IgD-negative memory B cell (primary cell): Measurements from ENCODE around the gene OR10C1. TPM values are rescaled to one million over a fixed set of nuclear protein-coding genes. Genes with fewer than 3 reads are reported as not detected.

Experiments used
- H3K27ac Mint-ChIP-seq, 3 donors: one replicate each; pipeline ENCODE4 v1.8.0; 2020 to 2022; ENCODE audit warnings: mild to moderate bottlenecking in 3 of 3, mixed read lengths in 3 of 3, moderate library complexity in 1 of 3
- H3K27me3 Mint-ChIP-seq: one replicate; pipeline ENCODE4 v1.8.0; 2021; ENCODE audit warnings: mixed read lengths
- H3K36me3 Mint-ChIP-seq: one replicate; pipeline ENCODE4 v1.8.0; 2020; ENCODE audit warnings: mild to moderate bottlenecking, mixed read lengths
- H3K4me1 Mint-ChIP-seq, 3 donors: one replicate each; pipeline ENCODE4 v1.8.0; 2020 to 2022; ENCODE audit warnings: mixed read lengths in 3 of 3, mild to moderate bottlenecking in 1 of 3
- H3K4me3 Mint-ChIP-seq, 4 donors: one replicate each; pipeline ENCODE4 v1.8.0; 2020 to 2022; ENCODE audit warnings: mild to moderate bottlenecking in 4 of 4, mixed read lengths in 4 of 4, moderate library complexity in 3 of 4
- H3K9me3 Mint-ChIP-seq, 3 donors: one replicate each; pipeline ENCODE4 v1.8.0; 2020 to 2021; ENCODE audit warnings: mixed read lengths in 3 of 3, mild to moderate bottlenecking in 1 of 3
- polyA plus RNA-seq: library from polyadenylated mRNA; unstranded; fragments of 300-500 nt; fragmentation: Illumina TruSeq; gene quantifications from one replicate; pipeline ENCODE4 v1.2.3, GENCODE V29; 2021

OR10C1 gene
- polyA plus RNA-seq, 1 donor from 2014 or later = not detected

DNA sequence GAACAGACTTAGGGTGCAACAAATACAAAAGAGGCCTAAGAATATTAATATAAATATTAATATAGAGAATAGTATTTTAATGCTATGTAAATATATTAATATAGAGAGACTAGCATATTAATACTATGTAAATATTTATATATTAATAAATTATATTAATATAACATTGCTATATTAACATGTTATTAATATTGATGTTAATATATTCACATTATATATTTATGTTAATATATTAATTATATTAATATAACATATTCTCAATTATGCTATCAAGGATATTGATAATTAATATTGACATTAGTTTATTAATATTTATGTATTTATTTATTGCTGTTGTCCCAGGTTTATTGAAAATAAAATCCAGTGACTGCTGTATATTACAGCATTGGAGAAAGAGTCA lies 49.8 kb downstream of the OR10C1 start:
- Mint-ChIP-seq H3K27ac (no peak overlapping the region), H3K4me3 (no peak overlapping the region)

DNA sequence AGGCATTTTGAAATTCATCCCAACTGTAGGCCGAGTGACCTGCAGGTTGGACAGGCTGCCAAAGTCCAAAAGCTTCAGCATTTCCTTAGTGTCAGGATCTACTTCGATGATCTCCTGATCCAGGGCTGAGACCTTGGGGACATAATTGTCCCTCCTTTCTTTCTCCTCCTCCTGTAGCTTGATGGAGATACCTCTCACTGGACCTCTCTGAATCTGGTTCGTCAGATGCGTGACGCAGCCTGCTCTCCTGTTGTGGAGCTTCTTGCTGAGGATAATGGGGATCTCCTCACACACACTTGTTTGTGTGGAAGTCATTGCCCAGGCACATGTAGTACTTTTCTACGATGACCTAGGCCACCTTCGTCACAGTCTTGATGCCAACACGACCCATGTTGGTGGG lies 50.2 kb downstream of the OR10C1 start:
- peaks cover 0 to 4% (median 0%) of the 10 kb centered on the region in 3 donors for H3K9me3 Mint-ChIP-seq
- H3K27me3 Mint-ChIP-seq = peaks cover 11% of the 10 kb centered on the region
- H3K27ac Mint-ChIP-seq = no peak overlapping the region
- no peak overlapping the region for H3K4me3 Mint-ChIP-seq
- no peaks in the 10 kb centered on the region for H3K36me3 Mint-ChIP-seq
- no peaks in the 10 kb centered on the region for H3K4me1 Mint-ChIP-seq

More for the DNA sequence above, 49.8 kb downstream of the OR10C1 start:
- Mint-ChIP-seq H3K27me3 (peaks cover 11% of the 10 kb centered on the region), H3K36me3 (no peaks in the 10 kb centered on the region), H3K4me1 (no peaks in the 10 kb centered on the region), H3K9me3 (peaks cover 0 to 4% (median 0%) of the 10 kb centered on the region in 3 donors)

DNA sequence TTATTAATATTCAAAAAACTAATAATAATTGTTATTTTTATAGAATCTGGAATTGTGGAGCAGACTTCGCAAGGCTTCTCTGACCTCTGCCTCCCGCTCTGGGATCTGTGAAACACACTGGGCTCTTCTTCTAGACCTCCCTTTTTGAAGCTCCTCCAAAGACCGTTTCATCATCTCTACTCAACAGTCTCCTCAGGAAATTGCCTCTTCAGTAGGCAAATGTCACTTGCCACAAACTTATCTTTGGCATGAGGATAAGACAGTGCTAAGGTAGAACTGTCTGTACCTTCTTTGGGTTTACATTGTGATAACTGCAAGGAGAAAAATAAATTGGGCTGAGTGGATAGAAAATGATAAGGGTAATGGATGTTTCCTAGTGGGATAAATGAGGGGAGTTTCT lies 50.9 kb downstream of the OR10C1 start:
- H3K9me3 Mint-ChIP-seq = peaks cover 0 to 4% (median 0%) of the 10 kb centered on the region in 3 donors
- no peaks in the 10 kb centered on the region for H3K4me1 Mint-ChIP-seq
- no peak overlapping the region for H3K27ac Mint-ChIP-seq
- no peak overlapping the region for H3K4me3 Mint-ChIP-seq
- peaks cover 11% of the 10 kb centered on the region for H3K27me3 Mint-ChIP-seq
- H3K36me3 Mint-ChIP-seq = no peaks in the 10 kb centered on the region

DNA sequence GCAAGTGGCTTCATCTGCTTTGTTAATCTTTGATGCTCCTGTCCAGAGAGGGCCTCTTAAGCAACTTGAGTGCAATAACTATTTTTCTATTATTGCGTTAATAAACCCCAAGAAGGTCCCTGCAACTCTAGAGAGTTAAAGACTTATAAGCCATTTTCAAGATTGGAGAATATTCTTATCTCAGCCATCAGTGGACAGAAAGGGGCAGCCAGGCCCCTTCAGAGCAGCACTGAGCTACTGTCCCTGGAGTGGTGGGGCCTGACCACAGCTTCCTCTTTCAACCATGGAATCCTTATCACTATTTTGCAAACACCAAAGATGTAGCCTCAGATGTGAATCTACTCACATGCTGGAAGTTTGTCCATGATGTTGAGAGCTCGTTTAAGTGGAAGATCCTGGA lies 51.4 kb downstream of the OR10C1 start:
- H3K27ac Mint-ChIP-seq = no peak overlapping the region

More for the DNA sequence above, 51.4 kb downstream of the OR10C1 start:
- H3K9me3 Mint-ChIP-seq = peaks cover 0 to 4% (median 0%) of the 10 kb centered on the region in 3 donors
- H3K4me3 Mint-ChIP-seq = no peak overlapping the region
- H3K36me3 Mint-ChIP-seq = no peaks in the 10 kb centered on the region
- H3K4me1 Mint-ChIP-seq = no peaks in the 10 kb centered on the region
- H3K27me3 Mint-ChIP-seq = peaks cover 9% of the 10 kb centered on the region

Other genes with a start within 250 kb of the OR10C1 start
- not detected for gene OR14J1, start 137.6 kb upstream of the OR10C1 start, polyA plus RNA-seq
- not detected for gene OR5V1, start 70.4 kb upstream of the OR10C1 start, polyA plus RNA-seq
- not detected for gene OR12D3, start 64.0 kb upstream of the OR10C1 start, polyA plus RNA-seq
- not detected for gene OR12D2, start 43.7 kb upstream of the OR10C1 start, polyA plus RNA-seq
- not detected for gene OR12D1, start 24.4 kb upstream of the OR10C1 start, polyA plus RNA-seq
- not detected for gene OR11A1, start 17.8 kb downstream of the OR10C1 start, polyA plus RNA-seq
- gene OR2H1, start 17.8 kb downstream of the OR10C1 start, polyA plus RNA-seq = not detected
- gene MAS1L, start 48.6 kb downstream of the OR10C1 start, polyA plus RNA-seq = not detected
- not detected for gene UBD, start 120.4 kb downstream of the OR10C1 start, polyA plus RNA-seq
- gene OR2H2, start 145.8 kb downstream of the OR10C1 start, polyA plus RNA-seq = not detected
- gene GABBR1, start 193.9 kb downstream of the OR10C1 start, polyA plus RNA-seq = 6.8 TPM
- not detected for gene MOG, start 217.8 kb downstream of the OR10C1 start, polyA plus RNA-seq
- gene ZFP57, start 241.8 kb downstream of the OR10C1 start, polyA plus RNA-seq = 1.3 TPM